SK-N-MC (cell line): ENCODE measurements around the gene BAIAP2L1.

Experiments used
- EZH2 ChIP-seq: fragments of 200-600 bp; sonication (generic); IDR thresholded peaks from one replicate; pipeline ENCODE4 v1.6.1; 2017; ENCODE audit warnings: antibody characterized with exemption
- POLR2AphosphoS5 ChIP-seq: IDR thresholded peaks from 2 replicates; pipeline ENCODE4 v1.6.1; 2012; ENCODE audit warnings: mild to moderate bottlenecking, low read depth, low read length, borderline replicate concordance

- TF ChIP-seq POLR2AphosphoS5 (no peak), EZH2 (no peak)
Observed at GRCh38 chr7:98352621-98353020, 48.3 kb downstream of the BAIAP2L1 start.
